ENCODE data around the gene SOCS4.
"Not testable (repeated sequence)": the region's sequence is repeated elsewhere in the genome, so short reads cannot be mapped to it uniquely, and the experiment has no call there.

SOCS4 gene, protein sequence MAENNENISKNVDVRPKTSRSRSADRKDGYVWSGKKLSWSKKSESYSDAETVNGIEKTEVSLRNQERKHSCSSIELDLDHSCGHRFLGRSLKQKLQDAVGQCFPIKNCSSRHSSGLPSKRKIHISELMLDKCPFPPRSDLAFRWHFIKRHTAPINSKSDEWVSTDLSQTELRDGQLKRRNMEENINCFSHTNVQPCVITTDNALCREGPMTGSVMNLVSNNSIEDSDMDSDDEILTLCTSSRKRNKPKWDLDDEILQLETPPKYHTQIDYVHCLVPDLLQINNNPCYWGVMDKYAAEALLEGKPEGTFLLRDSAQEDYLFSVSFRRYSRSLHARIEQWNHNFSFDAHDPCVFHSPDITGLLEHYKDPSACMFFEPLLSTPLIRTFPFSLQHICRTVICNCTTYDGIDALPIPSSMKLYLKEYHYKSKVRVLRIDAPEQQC
- total RNA-seq, result 65.4 to 122 (median 80.9) reads per million in 3 experiments

DNA sequence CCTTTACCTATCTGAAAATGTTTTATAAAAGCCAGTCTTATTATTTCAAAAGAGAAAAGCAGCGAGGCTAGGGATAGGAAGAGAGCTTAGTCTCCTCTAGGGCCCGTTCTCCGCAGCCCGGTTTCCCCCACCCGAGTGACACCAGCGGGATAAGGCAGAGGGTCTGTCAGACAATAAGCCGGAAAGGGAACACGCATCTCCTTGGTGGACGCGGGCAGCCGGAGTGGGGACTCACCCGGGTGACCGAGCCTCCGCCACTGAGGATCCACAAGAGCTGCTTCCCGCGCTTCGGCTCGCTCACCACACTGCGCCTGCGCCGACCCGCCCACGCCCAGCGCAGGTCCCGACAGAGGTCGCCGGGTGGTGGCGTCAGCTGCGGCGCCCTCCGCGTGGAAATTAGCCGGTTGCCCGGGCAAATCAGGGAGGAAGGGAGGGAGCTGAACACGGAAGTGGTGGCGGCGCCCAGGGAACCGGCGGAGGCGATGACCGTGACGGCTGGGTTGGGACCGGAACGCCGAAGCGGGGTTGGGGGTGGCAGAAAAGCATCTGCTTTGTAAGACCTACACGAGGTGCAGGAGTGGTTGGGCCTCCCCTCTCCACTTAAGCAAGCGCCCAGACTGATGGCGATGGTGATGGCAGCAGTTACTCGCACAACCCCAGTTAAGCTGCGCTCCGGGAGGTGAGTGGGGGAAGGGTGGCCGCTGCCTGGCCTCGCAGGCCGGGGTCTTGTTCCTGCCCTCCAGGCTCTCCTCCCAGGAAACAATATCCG lies at the start of gene SOCS4, which contains the start of gene WDHD1:
SOCS4 (plus strand) TSS at position 444 of the 769 bp plus-strand sequence. CDS start 15,806 bp downstream, outside the sequence.
WDHD1 (minus strand) TSS at position 307 of the 769 bp plus-strand sequence. CDS start 312 bp downstream, outside the sequence.
- DNase-seq, result peak; percentile 96

DNA sequence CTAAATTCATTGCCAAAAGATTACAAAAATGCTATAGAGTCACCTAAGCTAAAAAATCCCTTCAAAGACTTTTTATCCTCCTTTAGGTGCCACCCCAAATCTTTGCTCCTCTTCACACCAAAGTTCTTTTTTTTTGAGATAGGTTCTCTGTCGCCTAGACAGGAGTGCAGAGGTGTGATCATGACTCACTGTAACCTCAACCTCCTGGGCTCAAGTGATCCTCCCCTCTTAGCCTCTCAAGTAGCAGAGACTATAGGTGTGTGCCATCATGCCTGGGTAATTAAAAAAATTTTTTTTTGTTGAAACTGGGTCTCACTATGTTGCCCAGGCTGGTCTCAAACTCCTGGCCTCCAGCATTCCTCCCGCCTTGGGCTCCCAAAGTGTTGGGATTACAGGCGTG lies 48.0 kb upstream of the SOCS4 start:
- no peak for DNase-seq

DNA sequence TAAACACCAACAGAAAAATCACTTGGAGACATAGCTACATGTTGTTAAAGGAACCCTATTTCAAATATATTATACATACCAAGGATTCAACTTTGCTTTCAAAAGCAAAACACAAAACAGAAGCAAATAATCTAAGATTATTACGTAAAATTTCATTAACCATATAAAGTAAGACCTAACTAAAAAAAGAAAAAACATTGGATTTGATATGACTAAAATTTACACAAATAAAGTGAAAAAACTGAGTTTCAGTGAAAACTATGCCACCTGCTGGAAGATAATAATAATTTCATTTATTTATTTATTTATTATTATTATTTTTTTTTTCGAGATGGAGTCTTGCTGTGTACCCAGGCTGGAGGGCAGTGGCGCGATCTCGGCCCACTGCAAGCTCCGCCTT lies 45.3 kb upstream of the SOCS4 start:
- no peak for DNase-seq

DNA sequence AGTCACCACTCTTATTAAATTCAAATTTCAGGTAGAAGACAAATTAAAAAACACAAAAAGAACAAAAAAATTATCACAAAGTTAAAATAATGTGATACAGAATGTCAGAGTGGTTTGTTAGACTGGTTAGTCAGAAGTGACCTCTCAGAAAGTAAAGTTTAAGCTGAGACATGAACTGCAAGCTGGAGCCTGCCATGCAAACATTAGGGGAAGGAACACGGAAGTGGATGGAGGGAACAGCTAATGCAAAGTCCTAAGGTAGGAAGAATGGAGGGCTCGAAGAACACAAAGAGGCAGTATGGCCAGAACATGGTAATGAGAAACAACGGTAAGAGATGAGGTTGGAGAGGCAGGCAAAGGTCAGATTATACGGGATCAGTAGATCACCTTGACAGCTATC lies 41.9 kb upstream of the SOCS4 start:
- DNase-seq, result no peak

DNA sequence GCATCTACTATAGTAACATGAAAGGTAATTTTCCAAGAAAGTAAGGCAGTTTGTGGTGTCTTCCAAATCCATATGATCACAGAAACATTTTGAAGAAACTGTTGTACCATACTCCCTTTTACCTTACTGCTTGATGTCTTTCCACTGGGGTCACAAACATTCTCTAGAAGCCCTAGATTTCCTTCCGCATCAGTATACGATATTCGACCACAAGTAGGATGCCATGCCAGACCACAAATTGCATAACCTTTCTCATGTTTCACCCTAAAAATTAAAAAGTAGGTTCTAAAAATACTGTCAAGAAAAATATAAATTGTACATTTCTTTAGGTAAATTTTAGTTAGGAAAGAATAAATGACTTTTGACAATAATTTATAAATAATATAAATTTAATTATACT lies 26.7 kb upstream of the SOCS4 start:
- DNase-seq, result peak; percentile 6

DNA sequence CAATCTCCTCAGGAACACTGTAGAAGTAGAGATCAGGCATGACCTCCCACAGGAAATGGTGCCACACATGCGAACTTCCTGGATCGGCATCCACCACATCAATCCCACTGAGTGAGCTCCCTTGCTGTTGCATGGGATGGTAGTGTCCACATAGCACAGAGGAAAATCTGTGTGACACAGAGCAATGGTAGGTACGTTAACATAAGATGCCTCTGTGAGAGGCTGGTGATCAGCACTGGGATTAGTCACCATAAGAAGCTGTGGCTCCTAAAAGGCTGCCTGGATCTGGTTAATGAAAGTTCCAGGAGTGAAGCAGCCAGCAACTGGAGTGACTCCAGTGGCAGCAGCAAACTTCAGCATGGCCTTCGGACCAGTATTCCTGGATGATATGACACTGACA lies 22.0 kb upstream of the SOCS4 start:
- no peak for DNase-seq

DNA sequence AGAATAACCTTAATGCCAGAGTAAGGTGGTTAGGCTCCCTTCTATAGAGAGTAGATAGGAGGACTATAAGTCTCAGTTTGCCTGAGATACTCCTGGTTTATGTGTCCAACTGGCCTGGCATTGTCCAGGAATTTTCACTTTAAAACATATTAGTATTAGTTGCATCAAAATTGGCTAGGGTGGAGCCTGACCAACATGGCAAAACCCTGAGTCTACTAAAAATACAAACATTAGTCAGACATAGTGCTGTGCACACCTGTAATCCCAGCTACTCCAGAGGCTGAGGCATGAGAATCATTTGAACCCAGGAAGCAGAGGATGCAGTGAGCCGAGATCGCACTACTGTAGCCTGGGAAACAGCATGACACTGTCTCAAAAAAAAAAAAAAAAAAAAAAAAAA lies 12.0 kb upstream of the SOCS4 start:
- DNase-seq, result no peak

DNA sequence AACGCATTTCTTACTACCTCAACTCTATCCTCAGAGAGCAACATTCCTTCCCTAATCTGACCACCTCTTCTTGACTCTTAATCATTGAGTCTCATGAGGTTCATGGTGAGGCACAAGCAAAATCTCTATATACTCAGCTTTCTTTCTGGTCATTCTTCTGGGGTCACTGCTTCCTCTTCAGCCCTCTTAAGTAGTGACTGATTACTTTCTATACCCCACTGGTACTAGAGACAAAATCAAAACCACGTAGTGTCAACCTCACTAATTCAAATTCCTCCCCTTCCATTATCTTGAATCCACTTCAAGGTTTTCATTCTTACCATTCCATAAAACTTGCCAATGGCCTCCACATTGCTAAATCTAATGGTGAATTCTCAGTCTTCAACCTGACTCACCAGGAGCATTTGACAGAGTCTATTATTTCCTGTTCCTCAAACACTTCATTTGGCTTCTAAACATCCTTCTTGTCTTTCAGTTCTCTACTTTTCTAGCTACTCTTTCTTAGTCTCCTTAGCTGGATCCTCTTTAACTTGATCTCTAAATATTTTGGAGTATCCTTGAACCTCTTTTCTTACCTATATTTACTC lies 7.0 kb upstream of the SOCS4 start:
- no peak for DNase-seq

DNA sequence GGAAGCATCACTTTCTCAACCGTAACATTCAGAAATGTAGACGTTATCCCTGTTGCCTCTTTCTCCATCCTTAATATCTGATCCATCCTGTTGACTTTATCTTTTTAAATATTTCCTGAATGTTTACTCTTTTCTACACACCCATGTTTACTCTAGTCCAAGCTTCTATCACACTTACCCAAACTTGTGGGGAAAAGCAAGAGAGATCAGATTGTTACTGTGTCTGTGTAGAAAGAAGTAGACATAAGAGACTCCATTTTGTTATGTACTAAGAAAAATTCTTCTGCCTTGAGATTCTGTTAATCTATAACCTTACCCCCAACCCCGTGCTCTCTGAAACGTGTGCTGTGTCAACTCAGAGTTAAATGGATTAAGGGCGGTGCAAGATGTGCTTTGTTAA lies 2.7 kb upstream of the SOCS4 start:
- not testable (repeated sequence) for DNase-seq

DNA sequence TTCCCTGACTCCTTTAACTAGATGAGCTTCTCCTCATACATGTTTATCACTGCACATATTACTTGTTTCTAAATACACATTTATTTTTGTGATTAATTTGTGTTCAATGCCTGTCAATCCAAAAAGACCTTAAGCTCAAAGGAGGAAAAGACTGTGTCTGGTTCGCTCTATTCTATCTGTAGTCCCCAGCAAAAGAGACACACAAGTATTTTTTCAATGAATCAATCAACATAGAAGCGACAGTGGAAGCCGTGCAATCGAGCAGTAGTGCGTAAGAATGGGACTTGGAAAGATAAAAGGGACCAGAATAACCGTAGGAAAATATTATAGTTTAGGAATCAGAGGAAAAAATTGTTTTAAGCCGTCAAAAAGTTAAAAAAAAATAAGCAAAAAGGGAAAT lies 1.1 kb upstream of the SOCS4 start:
- no peak for DNase-seq

DNA sequence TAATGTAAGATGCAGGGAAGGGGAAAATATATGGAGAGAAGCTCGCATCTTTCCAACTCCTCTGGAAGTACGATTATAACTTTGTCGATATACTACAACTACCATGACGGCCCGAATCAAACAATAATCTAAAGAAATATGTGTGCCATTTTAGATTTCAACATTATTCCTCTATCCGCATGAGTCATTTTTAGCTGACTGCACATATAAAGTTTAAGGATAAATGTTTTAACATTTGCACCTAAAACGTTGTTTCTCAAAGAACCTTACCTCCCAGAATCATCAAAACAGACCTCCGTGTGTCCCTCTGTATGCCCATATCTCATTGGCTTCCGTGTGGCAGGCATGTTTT lies 619 bp upstream of the SOCS4 start:
- DNase-seq, result no peak

DNA sequence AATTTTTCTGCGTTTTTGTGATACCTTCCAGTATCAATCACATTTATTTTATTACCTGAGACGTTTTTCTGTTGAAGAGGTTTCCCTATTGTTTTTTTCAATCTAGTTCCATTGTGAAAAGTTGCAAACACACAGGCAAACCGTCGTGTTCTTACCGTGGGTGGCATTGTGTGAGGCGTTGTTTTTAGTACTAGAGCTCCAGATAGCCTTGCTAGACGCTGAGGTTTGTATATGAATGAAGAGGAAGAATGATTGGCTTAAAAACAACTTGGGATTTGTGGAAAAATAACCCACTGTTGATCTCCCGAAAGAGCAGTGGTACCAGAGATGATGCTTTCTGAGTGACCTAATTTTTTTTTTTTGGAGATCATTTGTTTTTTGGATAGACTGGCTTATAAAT lies 1.0 kb downstream of the SOCS4 start:
- DNase-seq, result no peak

DNA sequence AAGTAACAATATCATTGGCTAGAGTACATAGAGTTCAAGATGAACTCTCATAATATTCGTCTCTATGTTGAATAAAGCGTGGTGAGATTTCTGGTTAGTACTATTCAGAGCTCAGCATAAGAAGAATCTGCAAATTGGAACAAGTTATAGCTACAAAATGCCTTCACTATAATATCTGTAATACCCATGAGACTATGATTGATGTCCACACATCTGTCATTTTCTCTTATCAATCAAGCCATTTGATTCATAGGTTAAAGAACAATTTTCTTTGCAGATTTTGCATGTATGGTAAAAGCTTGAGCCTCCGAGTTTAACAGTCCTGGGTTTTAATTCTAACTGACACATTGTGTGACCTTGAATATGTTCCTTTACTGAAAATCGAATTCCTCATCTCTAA lies 1.4 kb downstream of the SOCS4 start:
- no peak for DNase-seq

DNA sequence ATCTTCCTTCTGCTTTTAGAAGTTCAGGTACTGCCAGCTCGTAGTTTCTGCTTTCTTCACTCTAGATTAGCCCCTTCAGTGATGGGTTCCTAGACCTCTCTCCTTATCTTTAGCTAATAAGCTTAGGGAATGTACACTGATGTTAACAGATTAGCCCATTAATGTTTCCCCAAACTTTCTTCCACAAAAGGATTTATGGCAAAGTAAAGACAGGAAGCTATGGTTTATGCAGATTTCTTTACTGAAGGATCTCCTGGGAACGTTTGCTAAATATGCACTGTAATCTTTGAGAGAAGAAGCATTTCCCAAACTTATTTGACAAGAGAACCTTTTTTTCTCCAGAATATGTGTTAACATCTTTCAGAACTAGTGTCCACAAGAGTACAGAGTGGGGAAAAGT lies 4.2 kb downstream of the SOCS4 start:
- DNase-seq, result no peak

DNA sequence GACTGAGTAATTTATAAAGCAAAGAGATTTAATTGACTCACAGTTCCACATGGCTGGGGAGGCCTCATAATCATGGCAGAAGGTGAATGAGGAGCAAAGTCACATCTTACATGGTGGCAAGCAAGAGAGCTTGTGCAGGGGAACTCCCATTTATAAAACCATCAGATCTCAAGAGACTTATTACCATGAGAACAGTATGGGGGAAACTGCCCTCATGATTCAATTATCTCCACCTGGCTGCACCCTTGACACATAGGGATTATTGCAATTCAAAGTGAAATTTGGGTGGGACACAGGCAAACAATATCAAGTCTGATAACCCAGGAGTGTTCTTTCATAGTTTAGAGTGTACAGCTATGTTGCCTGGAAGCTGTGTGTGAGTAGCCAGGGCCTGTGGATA lies 11.0 kb downstream of the SOCS4 start:
- not testable (repeated sequence) for DNase-seq

DNA sequence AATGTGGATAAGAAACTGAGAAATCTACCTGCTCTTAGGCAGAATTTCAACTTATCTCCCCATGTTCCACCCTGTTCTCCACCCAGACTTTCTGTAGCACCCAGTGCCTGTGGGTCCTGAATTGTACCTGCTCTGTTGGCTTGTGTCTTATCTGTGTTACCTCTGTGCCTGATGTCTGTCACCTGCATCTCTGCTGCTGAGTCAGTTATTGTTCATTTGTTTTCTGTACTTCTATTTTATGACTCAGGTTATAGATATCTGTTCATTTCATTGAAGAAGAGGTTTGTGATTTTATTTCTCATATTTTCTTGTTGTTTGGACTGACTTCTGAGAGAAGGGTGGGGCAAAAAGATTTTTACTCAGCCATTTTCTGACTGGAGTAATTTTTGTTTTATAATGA lies 11.7 kb downstream of the SOCS4 start:
- no peak for DNase-seq

DNA sequence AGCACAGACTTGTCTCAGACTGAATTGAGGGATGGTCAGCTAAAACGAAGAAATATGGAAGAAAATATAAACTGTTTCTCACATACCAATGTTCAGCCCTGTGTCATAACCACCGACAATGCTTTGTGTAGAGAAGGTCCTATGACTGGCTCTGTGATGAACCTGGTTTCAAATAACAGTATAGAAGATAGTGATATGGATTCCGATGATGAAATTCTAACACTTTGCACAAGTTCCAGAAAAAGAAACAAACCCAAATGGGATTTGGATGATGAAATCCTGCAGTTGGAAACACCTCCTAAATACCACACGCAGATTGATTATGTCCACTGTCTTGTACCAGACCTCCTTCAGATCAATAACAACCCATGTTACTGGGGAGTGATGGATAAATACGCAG lies 16.5 kb downstream of the SOCS4 start:
- no peak for DNase-seq

DNA sequence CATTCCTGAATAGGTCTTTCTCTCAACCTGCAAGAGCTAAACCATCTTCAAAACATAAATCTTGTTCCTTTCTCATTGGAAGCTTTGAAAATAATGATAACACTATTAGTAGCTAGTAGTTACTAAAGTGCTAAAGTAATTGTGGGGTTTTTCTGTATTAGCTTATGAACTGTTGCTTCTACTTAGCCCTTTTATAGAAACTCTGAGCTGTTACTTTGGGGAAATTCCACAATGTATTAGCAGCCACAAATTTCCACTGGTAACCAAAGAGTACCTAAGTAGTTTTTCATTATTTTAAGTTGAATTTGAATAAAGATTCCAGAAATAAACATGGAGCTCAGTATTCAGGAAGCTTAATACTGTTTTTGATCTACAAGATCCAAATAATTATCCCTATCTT lies 18.1 kb downstream of the SOCS4 start:
- DNase-seq, result no peak

DNA sequence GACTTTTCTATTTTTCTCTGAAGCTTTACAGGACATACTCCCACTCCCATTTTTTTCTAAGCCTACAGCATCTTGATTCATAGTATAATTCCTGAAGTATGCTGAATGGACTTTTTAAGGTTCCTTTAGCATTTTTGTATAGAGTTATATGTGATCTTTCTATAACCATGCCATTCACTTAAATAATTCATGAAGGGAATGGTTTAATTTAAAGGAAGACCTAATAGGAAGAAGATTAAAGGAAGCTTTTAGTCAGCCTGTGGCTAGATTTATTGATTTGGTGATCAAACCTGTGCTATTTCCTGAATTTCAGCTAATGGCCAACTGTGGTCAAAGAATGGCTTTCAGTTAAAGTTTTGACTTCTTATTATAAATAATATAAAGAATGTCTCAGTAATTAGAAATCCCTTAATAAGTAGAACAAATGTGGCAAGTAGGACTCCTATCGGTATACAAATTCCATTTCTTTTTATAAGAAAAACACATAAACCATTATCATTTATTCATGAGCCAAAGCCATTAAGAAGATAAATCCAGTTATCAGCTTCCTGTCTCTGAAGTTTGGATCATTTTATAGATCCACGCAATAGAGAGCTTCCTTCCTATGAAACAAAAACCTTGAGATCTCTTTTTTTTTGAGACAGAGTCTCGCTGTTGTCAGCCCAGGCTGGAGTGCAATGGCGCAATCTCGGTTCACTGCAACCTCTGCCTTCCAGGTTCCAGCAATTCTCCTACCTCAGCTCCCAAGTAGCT lies 20.4 kb downstream of the SOCS4 start:
- no peak for DNase-seq

DNA sequence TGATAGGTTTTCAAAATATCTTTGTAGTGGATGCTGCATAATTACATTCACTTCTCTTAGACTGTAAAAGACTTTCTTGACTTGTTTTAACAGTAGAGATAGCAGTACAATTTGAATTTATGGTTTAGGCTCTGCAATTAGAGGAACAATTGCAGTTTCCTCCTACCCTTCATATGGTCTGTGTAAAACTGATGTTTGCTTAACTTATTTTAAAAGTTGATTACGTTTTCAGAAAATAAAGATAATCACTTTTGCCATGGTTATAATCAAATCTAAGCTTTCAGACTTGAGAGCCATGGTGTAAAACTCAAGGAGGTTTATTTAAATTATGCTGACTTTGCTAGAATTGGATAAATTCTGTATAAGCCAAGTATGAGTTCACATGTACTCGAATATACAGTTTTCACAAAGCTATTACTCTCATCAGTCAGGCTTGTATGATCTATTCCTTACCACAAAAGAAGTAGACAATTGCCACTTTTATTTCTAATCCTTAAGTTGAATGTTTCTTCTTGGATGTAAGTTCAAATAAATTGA lies 21.9 kb downstream of the SOCS4 start:
- DNase-seq, result no peak

DNA sequence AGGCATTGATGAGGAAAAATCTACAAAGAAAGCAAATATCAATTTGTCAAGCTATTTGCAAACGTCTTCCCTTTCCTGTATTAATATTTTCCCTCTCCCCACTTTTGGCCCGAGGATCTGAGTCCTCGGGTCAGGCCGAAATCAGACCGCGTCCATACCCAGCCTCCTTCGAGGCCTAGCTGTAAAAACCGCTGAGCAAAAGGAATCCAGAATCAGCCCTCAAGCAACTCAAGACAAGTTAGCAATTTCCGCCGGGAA lies 24.1 kb downstream of the SOCS4 start:
- DNase-seq, result no peak

DNA sequence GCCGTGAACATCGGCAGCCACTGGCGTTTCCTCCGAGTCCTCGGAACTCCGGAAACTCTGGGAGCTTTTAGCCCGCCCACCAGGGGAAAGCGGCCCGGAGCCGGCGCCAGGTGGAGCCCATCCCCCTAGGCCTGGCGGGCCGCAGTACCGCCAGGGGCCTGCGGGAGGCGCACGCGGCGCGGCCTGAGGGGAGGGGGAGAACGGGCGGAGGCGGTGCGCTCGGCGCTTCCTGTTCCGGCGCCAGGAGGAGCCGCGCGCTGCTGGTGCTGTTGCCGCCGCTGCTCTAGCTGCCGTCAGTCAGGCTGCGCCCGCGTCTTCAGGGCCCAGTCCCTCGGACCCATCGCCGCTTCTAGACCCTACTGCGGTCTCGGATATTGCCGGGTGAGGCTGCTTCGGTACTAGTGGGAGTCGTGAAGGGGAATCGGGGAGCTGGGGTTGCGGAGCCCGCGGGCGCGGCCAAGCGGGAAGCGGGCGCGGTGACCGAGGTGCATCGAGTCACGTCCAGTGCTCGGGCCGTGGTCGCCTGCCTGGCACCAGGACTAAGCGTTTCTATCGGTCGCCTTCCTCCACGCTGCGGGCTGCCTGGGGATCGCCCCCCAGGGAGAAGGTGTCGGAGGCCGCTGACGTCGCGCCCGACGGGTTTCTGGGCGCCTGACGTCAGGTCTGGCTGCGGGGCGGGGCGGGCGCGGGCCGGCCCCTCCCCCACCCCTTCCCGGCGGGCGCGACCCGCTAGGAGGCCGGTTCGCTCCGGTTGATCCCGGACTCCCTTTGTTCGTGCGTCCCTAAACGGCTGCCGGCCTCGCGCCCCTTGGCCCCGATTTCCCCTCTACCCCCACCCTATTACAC lies 24.6 kb downstream of the SOCS4 start, which contains the start of gene MAPK1IP1L:
MAPK1IP1L (plus strand) TSS at position 225 of the 846 bp plus-strand sequence. CDS start 10,037 bp downstream, outside the sequence.
- DNase-seq, result peak; percentile 91

All from central memory CD4-positive, alpha-beta T cell (primary cell).